Ovary (tissue), 9 donors: ENCODE data around the gene MACIR. TPM values are rescaled to one million over a fixed set of nuclear protein-coding genes. Genes with fewer than 3 reads are reported as not detected.

ENCODE experiments used
- DNase-seq, 5 donors: peaks; one replicate each; pipeline ENCODE4 v3.0.0-alpha.2; 2019 to 2020
- H3K27ac ChIP-seq, 2 donors: fragments of 200-600 bp; one replicate each; pipeline versions ENCODE4 v1.5.1 to v1.8.0; 2019 to 2022
- H3K27me3 ChIP-seq: fragments of 200-600 bp; one replicate; pipeline ENCODE4 v1.8.0; 2022
- H3K36me3 ChIP-seq: fragments of 200-600 bp; sonication (generic); one replicate; pipeline ENCODE4 v1.5.1; 2019
- H3K4me1 ChIP-seq: one replicate; pipeline ENCODE4 v1.8.1; 2013; ENCODE audit warnings: mild to moderate bottlenecking, moderate library complexity; ENCODE audit not compliant: insufficient read depth
- H3K4me3 ChIP-seq: fragments of 200-600 bp; sonication (generic); one replicate; pipeline ENCODE4 v1.5.1; 2017
- H3K9me3 ChIP-seq, 2 donors: fragments of 200-600 bp in 1 of 2; sonication (generic) in 1 of 2; one replicate each; pipeline versions ENCODE4 v1.5.1 to v1.8.1; 2013 to 2019; ENCODE audit warnings: mild to moderate bottlenecking in 1 of 2, moderate library complexity in 1 of 2
- EP300 ChIP-seq: sonication (generic); formaldehyde crosslinking; IDR thresholded peaks from one replicate; pipeline ENCODE4 v1.6.1; 2017; ENCODE audit warnings: antibody characterized with exemption
- POLR2A ChIP-seq: fragments of 450-650 bp; IDR thresholded peaks from one replicate; pipeline ENCODE4 v1.6.1; 2017; ENCODE audit warnings: antibody characterized with exemption, mild to moderate bottlenecking, moderate library complexity
- WGBS, 3 donors: extraction: QIAGEN DNeasy Blood & Tissue Kit in 1 of 3; methylation state at CpG; one replicate each; pipeline versions ENCODE4 v1.1.5 to v1.1.7; 2013 to 2017; 5-methylcytosine and 5-hydroxymethylcytosine counted together
- intact Hi-C, 4 donors: fragments of 100-400 bp; cut with DNase I; formaldehyde crosslinking; loops; one replicate each; pipeline versions ENCODE4 v1.11.0 to v1.15.1; 2022 to 2023
- polyA plus RNA-seq, 2 donors: library from polyadenylated mRNA; stranded (reverse); fragments of 200-250 nt in 1 of 2; fragments of 350-450 nt in 1 of 2; fragmentation: Illumina TruSeq in 1 of 2; extraction: RNeasy Lipid Tissue Mini Kit (QIAGEN cat#74804) in 1 of 2; gene quantifications; one replicate each; pipeline ENCODE4 v1.2.3, GENCODE V29; 2013 to 2014
- total RNA-seq, 7 donors: library from RNA; depleted of rRNA in 2 of 7; stranded (reverse); fragments of >200 nt in 2 of 7; fragmentation: NEBNext Ultra II Directional in 3 of 7; extraction: Animal tissue kit (Norgen Biotek cat#: 25700) in 3 of 7; gene quantifications; one replicate each; pipeline versions ENCODE4 v1.1.0 to v1.2.4, GENCODE V29; 2016 to 2023
- TF ChIP-seq, protein P1 (sequence below), 3 donors: fragments of 450-650 bp in 2 of 3; fragments of 200-600 bp in 1 of 3; IDR thresholded peaks; one replicate each; pipeline versions ENCODE4 v1.5.1 to v1.8.0; 2016 to 2022; ENCODE audit warnings: antibody characterized with exemption in 3 of 3, mild to moderate bottlenecking in 1 of 3
- donor health status: DM: no; HTN: no; CAD: no; lungs with moderate emphysema.
- donor health status: DM: no; HTN: no; CAD: no.
- donor health status: Bipolar disorder and iron deficiency.
- donor health status: DM: yes; HTN: yes; CAD: no.
- donor health status: DM: no; HTN: no; CAD: no.
- donor health status: DM: yes; HTN: yes; CAD: no.

MACIR gene
- total and polyA plus RNA-seq, 9 donors, result 3.4 to 7.2 (median 4.3) TPM

DNA sequence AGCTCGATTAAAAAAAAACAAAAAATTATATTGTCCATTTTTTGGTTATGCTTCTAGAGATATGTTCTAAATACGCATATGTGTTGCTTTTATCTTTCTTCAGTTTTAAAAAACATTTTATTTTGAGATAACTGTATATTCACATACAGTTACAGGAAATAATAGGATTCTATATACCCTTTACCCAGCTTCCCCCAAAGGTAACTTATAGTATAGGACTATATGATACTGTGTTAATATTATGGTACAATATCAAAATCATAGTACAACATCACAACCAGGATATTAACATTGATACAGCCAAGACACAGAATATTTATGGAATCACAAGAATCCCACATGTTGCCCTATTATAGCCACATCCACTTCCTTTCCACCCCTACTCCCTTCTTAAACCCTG is 9.5 kb upstream of the MACIR start:
- DNase-seq, result no peak
- Histone ChIP-seq H3K27me3 (no peaks in the 10 kb centered on the region), H3K27ac (no peak overlapping the region), H3K9me3 (no peaks in the 10 kb centered on the region), H3K4me3 (no peak overlapping the region), H3K36me3 (no peaks in the 10 kb centered on the region), H3K4me1 (no peaks in the 10 kb centered on the region)
- TF ChIP-seq EP300 (no peak), POLR2A (no peak)
- TF ChIP-seq, protein P1, sequence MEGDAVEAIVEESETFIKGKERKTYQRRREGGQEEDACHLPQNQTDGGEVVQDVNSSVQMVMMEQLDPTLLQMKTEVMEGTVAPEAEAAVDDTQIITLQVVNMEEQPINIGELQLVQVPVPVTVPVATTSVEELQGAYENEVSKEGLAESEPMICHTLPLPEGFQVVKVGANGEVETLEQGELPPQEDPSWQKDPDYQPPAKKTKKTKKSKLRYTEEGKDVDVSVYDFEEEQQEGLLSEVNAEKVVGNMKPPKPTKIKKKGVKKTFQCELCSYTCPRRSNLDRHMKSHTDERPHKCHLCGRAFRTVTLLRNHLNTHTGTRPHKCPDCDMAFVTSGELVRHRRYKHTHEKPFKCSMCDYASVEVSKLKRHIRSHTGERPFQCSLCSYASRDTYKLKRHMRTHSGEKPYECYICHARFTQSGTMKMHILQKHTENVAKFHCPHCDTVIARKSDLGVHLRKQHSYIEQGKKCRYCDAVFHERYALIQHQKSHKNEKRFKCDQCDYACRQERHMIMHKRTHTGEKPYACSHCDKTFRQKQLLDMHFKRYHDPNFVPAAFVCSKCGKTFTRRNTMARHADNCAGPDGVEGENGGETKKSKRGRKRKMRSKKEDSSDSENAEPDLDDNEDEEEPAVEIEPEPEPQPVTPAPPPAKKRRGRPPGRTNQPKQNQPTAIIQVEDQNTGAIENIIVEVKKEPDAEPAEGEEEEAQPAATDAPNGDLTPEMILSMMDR (IDR thresholded peaks at IDR 0.05), result no peak
- intact Hi-C loops, result no loop called here
- 88 to 91% (median 89%) methylated on average over 2 of the region's 2 CpGs for WGBS, 3 donors

DNA sequence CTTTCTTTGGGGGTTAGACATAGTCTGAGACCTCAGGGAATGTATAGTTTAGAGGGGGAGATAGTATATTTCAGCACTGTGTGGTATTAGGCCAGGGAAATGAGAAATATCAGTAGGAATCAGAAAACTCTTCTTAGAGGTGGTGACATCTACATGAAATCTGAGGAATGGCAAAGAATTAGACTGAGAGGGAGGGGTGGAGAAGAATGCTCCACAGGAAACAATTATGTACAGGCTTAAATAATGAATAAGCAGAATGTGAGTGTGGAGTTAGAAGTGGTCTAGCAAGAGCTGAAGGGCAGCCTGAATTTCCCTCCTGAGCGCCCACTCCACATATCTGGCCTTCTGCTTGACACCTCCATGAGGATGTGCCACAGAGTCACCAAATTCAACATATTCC is 3.6 kb upstream of the MACIR start:
- Histone ChIP-seq H3K36me3 (no peaks in the 10 kb centered on the region), H3K4me3 (no peak overlapping the region), H3K27ac (no peak overlapping the region), H3K27me3 (no peaks in the 10 kb centered on the region), H3K4me1 (no peaks in the 10 kb centered on the region), H3K9me3 (no peaks in the 10 kb centered on the region)
- intact Hi-C loops, result loop anchor here in 1 of 4 donors (5.0 kb wide), 1 partner anchor 298 kb away; no protein-coding TSS in a partner anchor
- WGBS, 3 donors, result 0 to 97% (median 0%) methylated on average over 1 of the region's 1 CpG
- TF ChIP-seq, protein P1 (IDR thresholded peaks at IDR 0.05), result no peak
- TF ChIP-seq POLR2A, result no peak
- TF ChIP-seq EP300, result no peak
- DNase-seq, result no peak

DNA sequence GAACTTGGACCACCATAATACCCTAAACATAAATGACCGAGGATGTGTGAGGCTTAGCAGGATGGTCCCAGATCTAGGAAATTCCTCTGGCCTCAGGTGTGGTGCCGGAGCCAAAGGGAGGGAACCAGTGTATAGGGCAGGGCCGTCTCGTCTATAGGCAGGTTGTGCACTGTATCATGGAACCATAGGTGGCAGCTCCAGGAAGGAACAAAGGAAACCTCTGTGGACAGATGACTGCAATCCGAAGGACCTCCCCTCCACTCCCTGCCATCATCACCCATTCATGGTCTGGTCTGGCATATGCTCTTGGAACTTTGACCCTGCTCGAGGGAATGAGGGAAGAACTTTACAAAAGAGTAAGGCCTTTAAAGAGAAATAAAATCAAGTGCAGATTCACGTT is 2.9 kb upstream of the MACIR start:
- 94 to 95% (median 94%) methylated on average over 7 of the region's 7 CpGs for WGBS, 3 donors

DNA sequence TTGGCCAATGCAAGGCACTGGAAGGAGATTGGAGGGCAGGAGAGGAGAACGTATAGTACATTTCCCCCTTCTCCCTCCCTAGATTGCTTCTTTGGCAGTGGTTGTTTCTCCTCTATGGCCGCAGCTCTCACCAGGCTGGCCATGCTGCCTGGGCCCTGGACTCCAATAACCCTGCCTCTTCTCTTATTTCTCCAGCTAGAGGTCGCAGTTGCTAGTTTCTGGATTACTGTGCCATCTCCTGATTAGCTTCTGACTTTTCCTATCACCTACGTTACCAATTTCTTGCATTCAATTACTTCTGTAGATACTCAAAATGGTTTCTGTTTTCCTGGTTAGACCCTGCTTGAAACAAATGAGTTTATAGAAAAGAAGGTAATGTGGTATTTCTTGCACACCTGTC is 2.4 kb upstream of the MACIR start:
- H3K27ac ChIP-seq, result no peak overlapping the region
- no peaks in the 10 kb centered on the region for H3K9me3 ChIP-seq
- 74 to 81% (median 76%) methylated on average over 4 of the region's 4 CpGs for WGBS, 3 donors
- no peak overlapping the region for H3K4me3 ChIP-seq
- H3K4me1 ChIP-seq, result no peaks in the 10 kb centered on the region
- intact Hi-C loops, result loop anchor here in 1 of 4 donors (5.0 kb wide), 1 partner anchor 299 kb away; no protein-coding TSS in a partner anchor
- no peaks in the 10 kb centered on the region for H3K27me3 ChIP-seq
- TF ChIP-seq POLR2A (no peak), EP300 (no peak)
- TF ChIP-seq, protein P1 (IDR thresholded peaks at IDR 0.05), result no peak
- no peaks in the 10 kb centered on the region for H3K36me3 ChIP-seq
- DNase-seq, result no peak

More for the DNA sequence above, 2.9 kb upstream of the MACIR start:
- Histone ChIP-seq H3K4me1 (no peaks in the 10 kb centered on the region), H3K4me3 (no peak overlapping the region), H3K27ac (no peak overlapping the region), H3K36me3 (no peaks in the 10 kb centered on the region), H3K27me3 (no peaks in the 10 kb centered on the region), H3K9me3 (no peaks in the 10 kb centered on the region)
- intact Hi-C loops, result loop anchor here in 1 of 4 donors (5.0 kb wide), 1 partner anchor 298 kb away; no protein-coding TSS in a partner anchor
- DNase-seq, result no peak
- TF ChIP-seq, protein P1 (IDR thresholded peaks at IDR 0.05), result no peak
- TF ChIP-seq POLR2A (no peak), EP300 (no peak)
